Stomach (tissue), 4 donors: ENCODE measurements around the gene TTF1.

Experiments
- POLR2A ChIP-seq, 4 donors: fragments of 450-650 bp; IDR thresholded peaks; one replicate each; pipeline ENCODE4 v1.6.1; 2016; ENCODE audit warnings: antibody characterized with exemption in 4 of 4, control low read depth in 2 of 4, mild to moderate bottlenecking in 1 of 4, moderate library complexity in 1 of 4
- POLR2AphosphoS5 ChIP-seq, 3 donors: sonication (generic); formaldehyde crosslinking; IDR thresholded peaks; one replicate each; pipeline ENCODE4 v1.6.1; 2016; ENCODE audit warnings: antibody characterized with exemption in 3 of 3
- TF ChIP-seq, protein P1 (sequence below), 7 experiments: fragments of 450-650 bp in 4 of 7; fragments of 200-600 bp in 3 of 7; sonication (generic) in 3 of 7; IDR thresholded peaks; one replicate each; pipeline ENCODE4 v1.5.1; 2016 to 2019; ENCODE audit warnings: antibody characterized with exemption in 7 of 7, control low read depth in 2 of 7, mild to moderate bottlenecking in 1 of 7

DNA sequence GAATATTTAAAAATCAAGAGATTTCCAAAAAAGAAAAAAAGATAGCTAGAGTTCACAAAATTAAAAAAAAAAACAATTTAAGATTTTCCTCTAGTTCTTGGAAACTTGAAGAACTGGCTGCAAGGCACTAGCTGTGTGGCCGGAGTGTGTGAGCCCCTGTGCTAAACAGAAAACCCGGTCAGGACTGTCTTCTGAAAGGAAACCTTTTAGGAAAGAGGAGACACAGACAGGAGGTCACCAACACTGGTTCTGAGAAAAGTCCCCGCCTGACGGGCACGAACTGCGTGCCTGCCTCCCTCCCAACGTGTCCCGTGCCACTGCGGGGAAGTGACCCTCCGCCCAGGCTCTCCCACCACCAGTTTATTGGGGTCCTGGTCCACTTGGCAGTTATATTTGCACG is 15.2 kb downstream of the TTF1 start:
- no peak for TF ChIP-seq POLR2A (IDR thresholded peaks at IDR 0.05)
- TF ChIP-seq, protein P1, sequence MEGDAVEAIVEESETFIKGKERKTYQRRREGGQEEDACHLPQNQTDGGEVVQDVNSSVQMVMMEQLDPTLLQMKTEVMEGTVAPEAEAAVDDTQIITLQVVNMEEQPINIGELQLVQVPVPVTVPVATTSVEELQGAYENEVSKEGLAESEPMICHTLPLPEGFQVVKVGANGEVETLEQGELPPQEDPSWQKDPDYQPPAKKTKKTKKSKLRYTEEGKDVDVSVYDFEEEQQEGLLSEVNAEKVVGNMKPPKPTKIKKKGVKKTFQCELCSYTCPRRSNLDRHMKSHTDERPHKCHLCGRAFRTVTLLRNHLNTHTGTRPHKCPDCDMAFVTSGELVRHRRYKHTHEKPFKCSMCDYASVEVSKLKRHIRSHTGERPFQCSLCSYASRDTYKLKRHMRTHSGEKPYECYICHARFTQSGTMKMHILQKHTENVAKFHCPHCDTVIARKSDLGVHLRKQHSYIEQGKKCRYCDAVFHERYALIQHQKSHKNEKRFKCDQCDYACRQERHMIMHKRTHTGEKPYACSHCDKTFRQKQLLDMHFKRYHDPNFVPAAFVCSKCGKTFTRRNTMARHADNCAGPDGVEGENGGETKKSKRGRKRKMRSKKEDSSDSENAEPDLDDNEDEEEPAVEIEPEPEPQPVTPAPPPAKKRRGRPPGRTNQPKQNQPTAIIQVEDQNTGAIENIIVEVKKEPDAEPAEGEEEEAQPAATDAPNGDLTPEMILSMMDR (IDR thresholded peaks at IDR 0.05) = no peak
- no peak for TF ChIP-seq POLR2AphosphoS5 (IDR thresholded peaks at IDR 0.05)
